Stimulated activated naive CD8-positive, alpha-beta T cell treated with anti-CD3 and anti-CD28 coated beads, Interleukin-15, Interleukin-2, amounts not matched to agents 100 ng/mL and 50 ng/mL, for 24 hours (primary cell): ENCODE data around the gene SPATA9.
"Not testable (repeated sequence)": the region's sequence is repeated elsewhere in the genome, so short reads cannot be mapped to it uniquely, and the experiment has no call there.

Experiments
- H3K27ac Mint-ChIP-seq: one replicate; pipeline ENCODE4 v1.8.0; 2021; ENCODE audit warnings: mild to moderate bottlenecking, mixed read lengths
- H3K27me3 Mint-ChIP-seq: one replicate; pipeline ENCODE4 v1.8.0; 2021; ENCODE audit warnings: mixed read lengths
- H3K36me3 Mint-ChIP-seq: one replicate; pipeline ENCODE4 v1.8.0; 2021; ENCODE audit warnings: low read depth, mixed read lengths
- H3K4me1 Mint-ChIP-seq: one replicate; pipeline ENCODE4 v1.8.0; 2021; ENCODE audit warnings: low read depth, mixed read lengths
- H3K4me3 Mint-ChIP-seq: one replicate; pipeline ENCODE4 v1.8.0; 2021; ENCODE audit warnings: mild to moderate bottlenecking, mixed read lengths
- H3K9me3 Mint-ChIP-seq: one replicate; pipeline ENCODE4 v1.8.0; 2021; ENCODE audit warnings: mixed read lengths

Gene SPATA9

GRCh38 chr5:95709967-95710650 lies 27.3 kb upstream of the SPATA9 start:
- Mint-ChIP-seq H3K4me3 (no peak overlapping the region), H3K27ac (no peak overlapping the region), H3K4me1 (peaks cover 18% of the 10 kb centered on the region), H3K27me3 (peaks cover 8% of the 10 kb centered on the region), H3K36me3 (no peaks in the 10 kb centered on the region), H3K9me3 (no peaks in the 10 kb centered on the region)

GRCh38 chr5:95708876-95709275 lies 26.1 kb upstream of the SPATA9 start:
- H3K9me3 Mint-ChIP-seq = no peaks in the 10 kb centered on the region
- no peak overlapping the region for H3K27ac Mint-ChIP-seq
- H3K36me3 Mint-ChIP-seq = no peaks in the 10 kb centered on the region
- no peak overlapping the region for H3K4me3 Mint-ChIP-seq
- peaks cover 3% of the 10 kb centered on the region for H3K27me3 Mint-ChIP-seq
- H3K4me1 Mint-ChIP-seq = peaks cover 14% of the 10 kb centered on the region

- not testable (repeated sequence) for H3K4me3 Mint-ChIP-seq, H3K9me3 Mint-ChIP-seq, H3K36me3 Mint-ChIP-seq, H3K4me1 Mint-ChIP-seq, H3K27me3 Mint-ChIP-seq, H3K27ac Mint-ChIP-seq
These were observed 24.9 kb upstream of the SPATA9 start for GRCh38 chr5:95707534-95708188.

- no peaks in the 10 kb centered on the region for H3K36me3 Mint-ChIP-seq
- H3K4me1 Mint-ChIP-seq = peaks cover 3% of the 10 kb centered on the region
- no peak overlapping the region for H3K27ac Mint-ChIP-seq
- no peaks in the 10 kb centered on the region for H3K9me3 Mint-ChIP-seq
- peaks cover 3% of the 10 kb centered on the region for H3K27me3 Mint-ChIP-seq
- no peak overlapping the region for H3K4me3 Mint-ChIP-seq
These were observed 24.3 kb upstream of the SPATA9 start for GRCh38 chr5:95707055-95707454.

GRCh38 chr5:95706196-95706595 lies 23.4 kb upstream of the SPATA9 start:
- H3K4me3 Mint-ChIP-seq, H3K36me3 Mint-ChIP-seq, H3K9me3 Mint-ChIP-seq, H3K27ac Mint-ChIP-seq, H3K4me1 Mint-ChIP-seq, H3K27me3 Mint-ChIP-seq: not testable (repeated sequence)

GRCh38 chr5:95704150-95704549 lies 21.4 kb upstream of the SPATA9 start:
- Mint-ChIP-seq H3K27me3 (peaks cover 6% of the 10 kb centered on the region), H3K36me3 (no peaks in the 10 kb centered on the region), H3K4me1 (no peaks in the 10 kb centered on the region), H3K4me3 (no peak overlapping the region), H3K27ac (no peak overlapping the region), H3K9me3 (no peaks in the 10 kb centered on the region)

GRCh38 chr5:95701074-95701473 lies 18.3 kb upstream of the SPATA9 start:
- H3K27me3 Mint-ChIP-seq = peaks cover 3% of the 10 kb centered on the region
- H3K27ac Mint-ChIP-seq = no peak overlapping the region
- H3K4me3 Mint-ChIP-seq = no peak overlapping the region
- no peaks in the 10 kb centered on the region for H3K9me3 Mint-ChIP-seq
- no peaks in the 10 kb centered on the region for H3K36me3 Mint-ChIP-seq
- no peaks in the 10 kb centered on the region for H3K4me1 Mint-ChIP-seq

- Mint-ChIP-seq H3K27me3 (peaks cover 3% of the 10 kb centered on the region), H3K9me3 (no peaks in the 10 kb centered on the region), H3K36me3 (no peaks in the 10 kb centered on the region), H3K4me1 (no peaks in the 10 kb centered on the region), H3K27ac (no peak overlapping the region), H3K4me3 (no peak overlapping the region)
These were observed 16.5 kb upstream of the SPATA9 start for GRCh38 chr5:95699337-95699736.

- Mint-ChIP-seq H3K27me3 (peaks cover 3% of the 10 kb centered on the region), H3K27ac (no peak overlapping the region), H3K9me3 (no peaks in the 10 kb centered on the region), H3K36me3 (no peaks in the 10 kb centered on the region), H3K4me3 (no peak overlapping the region), H3K4me1 (no peaks in the 10 kb centered on the region)
These were observed 15.2 kb upstream of the SPATA9 start for GRCh38 chr5:95697781-95698681.

- Mint-ChIP-seq H3K9me3 (peaks cover 4% of the 10 kb centered on the region), H3K27me3 (peaks cover 5% of the 10 kb centered on the region), H3K4me1 (no peaks in the 10 kb centered on the region), H3K4me3 (no peak overlapping the region), H3K36me3 (no peaks in the 10 kb centered on the region), H3K27ac (no peak overlapping the region)
These were observed 7.5 kb upstream of the SPATA9 start for GRCh38 chr5:95690333-95690732.

GRCh38 chr5:95689680-95690079 lies 6.9 kb upstream of the SPATA9 start:
- Mint-ChIP-seq H3K36me3 (no peaks in the 10 kb centered on the region), H3K4me3 (no peak overlapping the region), H3K27ac (no peak overlapping the region), H3K9me3 (peaks cover 4% of the 10 kb centered on the region), H3K4me1 (no peaks in the 10 kb centered on the region), H3K27me3 (peaks cover 5% of the 10 kb centered on the region)

- Mint-ChIP-seq H3K4me3 (no peak overlapping the region), H3K4me1 (no peaks in the 10 kb centered on the region), H3K9me3 (peaks cover 4% of the 10 kb centered on the region), H3K36me3 (no peaks in the 10 kb centered on the region), H3K27me3 (peaks cover 12% of the 10 kb centered on the region), H3K27ac (no peak overlapping the region)
These were observed 3.9 kb upstream of the SPATA9 start for GRCh38 chr5:95686651-95687050.

- H3K27ac Mint-ChIP-seq = no peak overlapping the region
- peaks cover 23% of the 10 kb centered on the region for H3K27me3 Mint-ChIP-seq
- no peaks in the 10 kb centered on the region for H3K9me3 Mint-ChIP-seq
- no peaks in the 10 kb centered on the region for H3K36me3 Mint-ChIP-seq
- H3K4me1 Mint-ChIP-seq = no peaks in the 10 kb centered on the region
- H3K4me3 Mint-ChIP-seq = no peak overlapping the region
These were observed 1.6 kb upstream of the SPATA9 start for GRCh38 chr5:95684361-95684760.

GRCh38 chr5:95673081-95673480 lies 9.7 kb downstream of the SPATA9 start:
- H3K27ac Mint-ChIP-seq = no peak overlapping the region
- H3K36me3 Mint-ChIP-seq = no peaks in the 10 kb centered on the region
- no peaks in the 10 kb centered on the region for H3K9me3 Mint-ChIP-seq
- no peaks in the 10 kb centered on the region for H3K4me1 Mint-ChIP-seq
- no peak overlapping the region for H3K4me3 Mint-ChIP-seq
- no peaks in the 10 kb centered on the region for H3K27me3 Mint-ChIP-seq

- Mint-ChIP-seq H3K4me1 (no peaks in the 10 kb centered on the region), H3K9me3 (no peaks in the 10 kb centered on the region), H3K27ac (no peak overlapping the region), H3K4me3 (no peak overlapping the region), H3K27me3 (no peaks in the 10 kb centered on the region), H3K36me3 (no peaks in the 10 kb centered on the region)
These were observed 10.2 kb downstream of the SPATA9 start for GRCh38 chr5:95672641-95673040.
